Mammary epithelial cell (primary cell): ENCODE measurements around the gene RPEL1.

Experiments used
- EZH2 ChIP-seq: IDR thresholded peaks from 2 replicates; pipeline ENCODE4 v1.6.1; 2012; ENCODE audit warnings: low read length, inconsistent platforms, borderline replicate concordance
- TF ChIP-seq, protein P1 (sequence below), 2 donors: IDR thresholded peaks in 1 of 2; conservative IDR thresholded peaks in 1 of 2; 2 replicates each; pipeline ENCODE4 v1.5.1; 2011 to 2012; ENCODE audit warnings: inconsistent platforms in 2 of 2, low read length in 2 of 2, mild to moderate bottlenecking in 2 of 2, control low read depth in 1 of 2, low read depth in 1 of 2; ENCODE audit not compliant: insufficient read depth in 1 of 2; ENCODE audit errors: extremely low read depth in 1 of 2

DNA sequence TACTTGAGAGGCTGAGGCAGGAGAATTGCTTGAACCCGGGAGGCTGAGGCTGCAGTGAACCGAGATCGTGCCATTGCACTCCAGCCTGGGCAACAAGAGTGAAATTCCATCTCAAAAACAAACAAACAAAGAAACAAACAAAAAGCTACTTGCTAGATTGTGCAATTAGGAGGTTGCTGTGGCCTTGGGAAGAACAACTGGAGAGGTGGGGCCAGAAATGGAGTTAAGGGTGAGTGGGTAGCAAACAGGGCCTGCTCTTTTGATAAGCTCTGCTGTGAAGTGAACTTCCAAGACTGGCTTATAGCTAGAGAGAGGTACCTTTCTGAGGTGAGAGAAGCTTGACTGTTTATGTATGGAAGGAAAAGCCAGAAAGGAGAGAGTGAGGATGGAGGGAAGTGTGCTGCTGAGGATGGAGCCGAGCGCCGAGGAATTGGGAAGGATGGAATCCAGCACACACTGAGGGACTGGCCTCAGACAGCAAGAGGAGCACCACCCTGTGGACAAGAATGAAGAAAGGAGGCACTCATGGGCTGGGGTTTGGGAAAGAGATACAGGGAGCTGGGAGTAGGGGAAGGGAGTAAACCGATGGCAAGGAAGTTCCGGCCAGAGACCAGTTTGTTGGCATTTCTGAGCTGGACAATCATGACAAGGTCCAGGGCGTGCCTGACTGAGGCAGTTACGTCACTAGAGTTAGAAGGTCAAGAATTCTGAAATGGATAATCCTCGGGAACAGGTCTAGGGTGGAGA, 7.0 kb upstream of the RPEL1 start:
- TF ChIP-seq, protein P1, sequence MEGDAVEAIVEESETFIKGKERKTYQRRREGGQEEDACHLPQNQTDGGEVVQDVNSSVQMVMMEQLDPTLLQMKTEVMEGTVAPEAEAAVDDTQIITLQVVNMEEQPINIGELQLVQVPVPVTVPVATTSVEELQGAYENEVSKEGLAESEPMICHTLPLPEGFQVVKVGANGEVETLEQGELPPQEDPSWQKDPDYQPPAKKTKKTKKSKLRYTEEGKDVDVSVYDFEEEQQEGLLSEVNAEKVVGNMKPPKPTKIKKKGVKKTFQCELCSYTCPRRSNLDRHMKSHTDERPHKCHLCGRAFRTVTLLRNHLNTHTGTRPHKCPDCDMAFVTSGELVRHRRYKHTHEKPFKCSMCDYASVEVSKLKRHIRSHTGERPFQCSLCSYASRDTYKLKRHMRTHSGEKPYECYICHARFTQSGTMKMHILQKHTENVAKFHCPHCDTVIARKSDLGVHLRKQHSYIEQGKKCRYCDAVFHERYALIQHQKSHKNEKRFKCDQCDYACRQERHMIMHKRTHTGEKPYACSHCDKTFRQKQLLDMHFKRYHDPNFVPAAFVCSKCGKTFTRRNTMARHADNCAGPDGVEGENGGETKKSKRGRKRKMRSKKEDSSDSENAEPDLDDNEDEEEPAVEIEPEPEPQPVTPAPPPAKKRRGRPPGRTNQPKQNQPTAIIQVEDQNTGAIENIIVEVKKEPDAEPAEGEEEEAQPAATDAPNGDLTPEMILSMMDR (conservative IDR thresholded peaks at IDR 0.05 in 1 of 2, IDR thresholded peaks at IDR 0.05 in 1 of 2; ENCODE audit: extremely low read depth in 1 of 2, insufficient read depth in 1 of 2, low read depth in 1 of 2, low read length in 2 of 2) = peak in 1 of 2 donors; percentile 34
- TF ChIP-seq EZH2 = no peak
